GM13977 (cell line): ENCODE results near the gene CHAC2.
A peak's percentile ranks its signal among the peaks of the same experiment; 100 is the strongest.
"Not testable (repeated sequence)": the region's sequence is repeated elsewhere in the genome, so short reads cannot be mapped to it uniquely, and the experiment has no call there.

Source experiments
- DNase-seq: peaks from one replicate; pipeline ENCODE4 v3.0.0; 2012; ENCODE audit warnings: low spot score
- CTCF ChIP-seq: IDR thresholded peaks from 2 replicates; pipeline ENCODE4 v1.5.1; 2012; ENCODE audit warnings: mild to moderate bottlenecking, control low read depth; ENCODE audit not compliant: insufficient read depth; ENCODE audit errors: extremely low read depth, missing control alignments
- in situ Hi-C: fragments of 300-500 bp; cut with MboI; formaldehyde crosslinking; loops from one replicate; pipeline ENCODE4 v1.12.0; 2022; ENCODE audit warnings: low sequenced_read_pairs, low pct_unique_long_range_greater_than_20kb, mixed read lengths, inconsistent platforms; ENCODE audit not compliant: unreplicated experiment

Gene CHAC2

GRCh38 chr2:53823639-53824038 lies 56.0 kb downstream of the CHAC2 start:
- DNase-seq, in situ Hi-C loops: not testable (repeated sequence)
- TF ChIP-seq CTCF, result peak; percentile 44
